Spleen (tissue), 11 donors: Measurements from ENCODE around the gene PHC2. TPM values are rescaled to one million over a fixed set of nuclear protein-coding genes. Genes with fewer than 3 reads are reported as not detected.

ENCODE experiments used
- DNase-seq: peaks from one replicate; pipeline ENCODE4 v3.0.0-alpha.2; 2020
- H3K27ac ChIP-seq, 8 donors: fragments of 200-600 bp; sonication (generic) in 7 of 8; 1 replicate in 4 of 8; 2 replicates in 4 of 8; pipeline versions ENCODE4 v1.5.0 to v1.8.0; 2016 to 2021; ENCODE audit warnings: inconsistent platforms in 4 of 8, mild to moderate bottlenecking in 4 of 8, moderate library complexity in 1 of 8
- H3K27me3 ChIP-seq, 7 donors: fragments of 200-600 bp; sonication (generic) in 6 of 7; replicated peaks in 1 of 7; 1 replicate in 4 of 7; 2 replicates in 3 of 7; pipeline versions ENCODE4 v1.5.0 to v1.8.0; 2016 to 2021; ENCODE audit warnings: inconsistent platforms in 3 of 7, mild to moderate bottlenecking in 1 of 7
- H3K36me3 ChIP-seq, 6 donors: fragments of 200-600 bp; sonication (generic) in 5 of 6; 1 replicate in 4 of 6; 2 replicates in 2 of 6; pipeline versions ENCODE4 v1.5.0 to v1.8.0; 2016 to 2021; ENCODE audit warnings: inconsistent platforms in 2 of 6
- H3K4me1 ChIP-seq, 6 donors: fragments of 200-600 bp; sonication (generic) in 5 of 6; 1 replicate in 3 of 6; 2 replicates in 3 of 6; pipeline versions ENCODE4 v1.5.0 to v1.8.0; 2016 to 2021; ENCODE audit warnings: inconsistent platforms in 3 of 6
- H3K4me3 ChIP-seq, 8 donors: fragments of 200-600 bp; sonication (generic) in 7 of 8; 1 replicate in 4 of 8; 2 replicates in 4 of 8; pipeline versions ENCODE4 v1.5.0 to v1.8.0; 2016 to 2021; ENCODE audit warnings: inconsistent platforms in 4 of 8, mild to moderate bottlenecking in 4 of 8, moderate library complexity in 2 of 8
- H3K9me3 ChIP-seq, 8 donors: fragments of 200-600 bp; sonication (generic) in 7 of 8; 1 replicate in 4 of 8; 2 replicates in 4 of 8; pipeline versions ENCODE4 v1.5.0 to v1.8.0; 2016 to 2021; ENCODE audit warnings: inconsistent platforms in 4 of 8
- POLR2A ChIP-seq, 3 donors: fragments of 450-650 bp; IDR thresholded peaks; one replicate each; pipeline ENCODE4 v1.5.1; 2017; ENCODE audit warnings: antibody characterized with exemption in 3 of 3, mild to moderate bottlenecking in 1 of 3
- POLR2AphosphoS5 ChIP-seq, 3 donors: sonication (generic); formaldehyde crosslinking; IDR thresholded peaks; one replicate each; pipeline ENCODE4 v1.5.1; 2017; ENCODE audit warnings: antibody characterized with exemption in 3 of 3
- WGBS, 5 donors: extraction: QIAGEN DNeasy Blood & Tissue Kit in 3 of 5; methylation state at CpG; one replicate each; pipeline versions ENCODE4 v1.1.5 to v1.1.7; 2013 to 2018; 5-methylcytosine and 5-hydroxymethylcytosine counted together
- intact Hi-C: fragments of 100-400 bp; cut with DNase I; formaldehyde crosslinking; loops from one replicate; pipeline ENCODE4 v1.15.0; 2023; ENCODE audit warnings: low total_unique reads
- polyA plus RNA-seq, 3 donors: library from polyadenylated mRNA; stranded (reverse); fragments of 200-250 nt; gene quantifications; one replicate each; pipeline ENCODE4 v1.2.1, GENCODE V29; 2013
- total RNA-seq, 7 donors: library from RNA; depleted of rRNA in 3 of 7; stranded (reverse); fragments of >200 nt in 3 of 7; fragmentation: NEBNext Ultra II Directional in 4 of 7; extraction: Animal tissue kit (Norgen Biotek cat#: 25700) in 4 of 7; gene quantifications; one replicate each; pipeline versions ENCODE4 v1.1.0 to v1.2.1, GENCODE V29; 2016 to 2021
- TF ChIP-seq, protein P1 (sequence below), 11 experiments: fragments of 200-600 bp in 7 of 11; fragments of 450-650 bp in 4 of 11; sonication (generic) in 4 of 11; IDR thresholded peaks in 8 of 11; conservative IDR thresholded peaks in 3 of 11; 1 replicate in 7 of 11; 2 replicates in 4 of 11; pipeline versions ENCODE4 v1.4.0 to v1.8.0; 2016 to 2021; ENCODE audit warnings: antibody characterized with exemption in 11 of 11, inconsistent platforms in 4 of 11, mild to moderate bottlenecking in 1 of 11
- donor health status: healthy with polysubstance abuse.
- donor health status: DM: no; HTN: no; CAD: no; lungs with moderate emphysema.
- donor health status: DM: no; HTN: no; CAD: no.
- donor health status: Bipolar disorder and iron deficiency.
- donor health status: healthy.
- donor health status: DM: no; HTN: no; CAD: no.
- donor health status: DM: yes; HTN: yes; CAD: no.

The PHC2 gene
- total and polyA plus RNA-seq, 10 donors: 51.1 to 272 (median 136) TPM

- no peak for DNase-seq
- Histone ChIP-seq H3K27ac (no peak overlapping the region), H3K4me1 (no peaks in the 10 kb centered on the region), H3K9me3 (no peaks in the 10 kb centered on the region), H3K4me3 (no peak overlapping the region), H3K36me3 (peaks cover 0 to 20% (median 5%) of the 10 kb centered on the region in 6 donors), H3K27me3 (no peaks in the 10 kb centered on the region)
- TF ChIP-seq, protein P1, sequence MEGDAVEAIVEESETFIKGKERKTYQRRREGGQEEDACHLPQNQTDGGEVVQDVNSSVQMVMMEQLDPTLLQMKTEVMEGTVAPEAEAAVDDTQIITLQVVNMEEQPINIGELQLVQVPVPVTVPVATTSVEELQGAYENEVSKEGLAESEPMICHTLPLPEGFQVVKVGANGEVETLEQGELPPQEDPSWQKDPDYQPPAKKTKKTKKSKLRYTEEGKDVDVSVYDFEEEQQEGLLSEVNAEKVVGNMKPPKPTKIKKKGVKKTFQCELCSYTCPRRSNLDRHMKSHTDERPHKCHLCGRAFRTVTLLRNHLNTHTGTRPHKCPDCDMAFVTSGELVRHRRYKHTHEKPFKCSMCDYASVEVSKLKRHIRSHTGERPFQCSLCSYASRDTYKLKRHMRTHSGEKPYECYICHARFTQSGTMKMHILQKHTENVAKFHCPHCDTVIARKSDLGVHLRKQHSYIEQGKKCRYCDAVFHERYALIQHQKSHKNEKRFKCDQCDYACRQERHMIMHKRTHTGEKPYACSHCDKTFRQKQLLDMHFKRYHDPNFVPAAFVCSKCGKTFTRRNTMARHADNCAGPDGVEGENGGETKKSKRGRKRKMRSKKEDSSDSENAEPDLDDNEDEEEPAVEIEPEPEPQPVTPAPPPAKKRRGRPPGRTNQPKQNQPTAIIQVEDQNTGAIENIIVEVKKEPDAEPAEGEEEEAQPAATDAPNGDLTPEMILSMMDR (IDR thresholded peaks at IDR 0.05 in 8 of 11, conservative IDR thresholded peaks at IDR 0.05 in 3 of 11): no peak
- TF ChIP-seq POLR2AphosphoS5 (IDR thresholded peaks at IDR 0.05) (no peak), POLR2A (IDR thresholded peaks at IDR 0.05) (no peak)
- intact Hi-C loops: no loop called here
- WGBS, 5 donors: 39 to 57% (median 53%) methylated on average over 6 of the region's 6 CpGs
These were observed 112.9 kb downstream of the PHC2 start for GRCh38 chr1:33317946-33318345.

DNA sequence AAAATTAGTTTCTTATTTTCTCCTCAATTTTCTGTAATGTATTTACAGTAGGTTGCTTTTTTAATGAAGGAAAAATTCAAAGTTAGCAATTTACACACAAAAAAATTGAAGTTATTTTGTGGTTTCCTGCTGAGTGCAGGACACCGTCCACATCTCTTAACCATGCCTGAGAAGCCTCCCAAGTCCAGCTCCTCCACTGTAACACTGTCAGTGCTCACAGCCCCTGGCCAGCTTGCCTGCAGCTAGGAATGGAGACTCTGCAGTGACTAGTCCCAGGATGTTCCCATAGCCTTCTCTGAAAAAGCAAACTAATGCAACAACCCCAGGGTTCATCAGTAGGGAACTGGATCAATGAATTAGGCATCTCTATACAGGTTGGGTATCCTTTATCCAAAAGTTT lies 113.5 kb downstream of the PHC2 start:
- peak; percentile 37 for DNase-seq
- no peak for TF ChIP-seq POLR2AphosphoS5 (IDR thresholded peaks at IDR 0.05)
- TF ChIP-seq POLR2A (IDR thresholded peaks at IDR 0.05): no peak
- TF ChIP-seq, protein P1 (IDR thresholded peaks at IDR 0.05 in 8 of 11, conservative IDR thresholded peaks at IDR 0.05 in 3 of 11): no peak

GRCh38 chr1:33316601-33317000 lies 114.3 kb downstream of the PHC2 start:
- no peaks in the 10 kb centered on the region for H3K4me1 ChIP-seq
- intact Hi-C loops: no loop called here
- peak; percentile 33 for DNase-seq
- H3K27ac ChIP-seq: no peak overlapping the region
- H3K27me3 ChIP-seq: no peaks in the 10 kb centered on the region
- WGBS, 5 donors: 78 to 90% (median 82%) methylated on average over 2 of the region's 2 CpGs
- no peak for TF ChIP-seq POLR2AphosphoS5 (IDR thresholded peaks at IDR 0.05)
- no peak for TF ChIP-seq POLR2A (IDR thresholded peaks at IDR 0.05)
- TF ChIP-seq, protein P1 (IDR thresholded peaks at IDR 0.05 in 8 of 11, conservative IDR thresholded peaks at IDR 0.05 in 3 of 11): no peak
- H3K4me3 ChIP-seq: no peak overlapping the region
- H3K9me3 ChIP-seq: no peaks in the 10 kb centered on the region
- H3K36me3 ChIP-seq: peaks cover 0 to 6% (median 0%) of the 10 kb centered on the region in 6 donors

More for the DNA sequence above, 113.5 kb downstream of the PHC2 start:
- peaks cover 0 to 14% (median 0%) of the 10 kb centered on the region in 6 donors for H3K36me3 ChIP-seq
- no peaks in the 10 kb centered on the region for H3K27me3 ChIP-seq
- H3K27ac ChIP-seq: no peak overlapping the region
- no peaks in the 10 kb centered on the region for H3K9me3 ChIP-seq
- 5 to 33% (median 15%) methylated on average over 1 of the region's 1 CpG for WGBS, 5 donors
- intact Hi-C loops: no loop called here
- no peak overlapping the region for H3K4me3 ChIP-seq
- no peaks in the 10 kb centered on the region for H3K4me1 ChIP-seq

GRCh38 chr1:33314416-33314815 lies 116.5 kb downstream of the PHC2 start:
- Histone ChIP-seq H3K4me1 (no peaks in the 10 kb centered on the region), H3K27me3 (no peaks in the 10 kb centered on the region), H3K4me3 (no peak overlapping the region), H3K36me3 (no peaks in the 10 kb centered on the region), H3K9me3 (no peaks in the 10 kb centered on the region), H3K27ac (no peak overlapping the region)
- 82 to 92% (median 85%) methylated on average over 9 of the region's 9 CpGs for WGBS, 5 donors
- intact Hi-C loops: no loop called here
- DNase-seq: peak; percentile 62
- TF ChIP-seq, protein P1 (IDR thresholded peaks at IDR 0.05 in 8 of 11, conservative IDR thresholded peaks at IDR 0.05 in 3 of 11): no peak
- TF ChIP-seq POLR2A (IDR thresholded peaks at IDR 0.05) (no peak), POLR2AphosphoS5 (IDR thresholded peaks at IDR 0.05) (no peak)
